KMS-11 (cell line): ENCODE measurements around the gene KIF12.

Experiments used
- H2AFZ ChIP-seq: fragments of 200-600 bp; sonication (generic); 2 replicates; pipeline ENCODE4 v1.6.1; 2016; ENCODE audit warnings: antibody characterized with exemption, mixed run types, low read depth
- H3K27ac ChIP-seq: fragments of 200-600 bp; sonication (generic); 2 replicates; pipeline ENCODE4 v1.6.1; 2016; ENCODE audit warnings: mild to moderate bottlenecking, mixed run types
- H3K27me3 ChIP-seq: fragments of 200-600 bp; sonication (generic); 2 replicates; pipeline ENCODE4 v1.6.1; 2017; ENCODE audit warnings: mild to moderate bottlenecking, low read depth, mixed run types, moderate library complexity; ENCODE audit not compliant: insufficient read depth
- H3K36me3 ChIP-seq: fragments of 200-600 bp; sonication (generic); 2 replicates; pipeline ENCODE4 v1.6.1; 2017; ENCODE audit warnings: mild to moderate bottlenecking, mixed run types; ENCODE audit not compliant: insufficient read depth
- H3K4me1 ChIP-seq: fragments of 200-600 bp; sonication (generic); 2 replicates; pipeline ENCODE4 v1.6.1; 2016; ENCODE audit warnings: mild to moderate bottlenecking, low read depth, mixed run types; ENCODE audit not compliant: poor library complexity, severe bottlenecking
- H3K4me2 ChIP-seq: fragments of 200-600 bp; sonication (generic); 2 replicates; pipeline ENCODE4 v1.7.0; 2016; ENCODE audit warnings: mild to moderate bottlenecking, mixed run types
- H3K4me3 ChIP-seq: fragments of 200-600 bp; sonication (generic); IDR thresholded peaks from 2 replicates; pipeline ENCODE4 v1.6.1; 2017; ENCODE audit warnings: low read depth, low read length, mixed read lengths; ENCODE audit not compliant: insufficient read depth
- H3K79me2 ChIP-seq: fragments of 200-600 bp; sonication (generic); 2 replicates; pipeline ENCODE4 v1.6.1; 2016; ENCODE audit warnings: low read depth, mixed run types; ENCODE audit not compliant: insufficient read depth
- H3K9ac ChIP-seq: fragments of 200-600 bp; sonication (generic); 2 replicates; pipeline ENCODE4 v1.6.1; 2016; ENCODE audit warnings: mild to moderate bottlenecking, mixed run types
- H4K20me1 ChIP-seq: fragments of 200-600 bp; sonication (generic); 2 replicates; pipeline ENCODE4 v1.6.1; 2016; ENCODE audit warnings: mild to moderate bottlenecking, mixed run types; ENCODE audit not compliant: insufficient read depth
- TF ChIP-seq, protein P1 (sequence below): fragments of 200-600 bp; sonication (generic); conservative IDR thresholded peaks from 2 replicates; pipeline ENCODE4 v1.6.1; 2017; ENCODE audit warnings: low read depth, mild to moderate bottlenecking, antibody characterized with exemption, low read length, moderate library complexity, mixed read lengths

The KIF12 gene

DNA sequence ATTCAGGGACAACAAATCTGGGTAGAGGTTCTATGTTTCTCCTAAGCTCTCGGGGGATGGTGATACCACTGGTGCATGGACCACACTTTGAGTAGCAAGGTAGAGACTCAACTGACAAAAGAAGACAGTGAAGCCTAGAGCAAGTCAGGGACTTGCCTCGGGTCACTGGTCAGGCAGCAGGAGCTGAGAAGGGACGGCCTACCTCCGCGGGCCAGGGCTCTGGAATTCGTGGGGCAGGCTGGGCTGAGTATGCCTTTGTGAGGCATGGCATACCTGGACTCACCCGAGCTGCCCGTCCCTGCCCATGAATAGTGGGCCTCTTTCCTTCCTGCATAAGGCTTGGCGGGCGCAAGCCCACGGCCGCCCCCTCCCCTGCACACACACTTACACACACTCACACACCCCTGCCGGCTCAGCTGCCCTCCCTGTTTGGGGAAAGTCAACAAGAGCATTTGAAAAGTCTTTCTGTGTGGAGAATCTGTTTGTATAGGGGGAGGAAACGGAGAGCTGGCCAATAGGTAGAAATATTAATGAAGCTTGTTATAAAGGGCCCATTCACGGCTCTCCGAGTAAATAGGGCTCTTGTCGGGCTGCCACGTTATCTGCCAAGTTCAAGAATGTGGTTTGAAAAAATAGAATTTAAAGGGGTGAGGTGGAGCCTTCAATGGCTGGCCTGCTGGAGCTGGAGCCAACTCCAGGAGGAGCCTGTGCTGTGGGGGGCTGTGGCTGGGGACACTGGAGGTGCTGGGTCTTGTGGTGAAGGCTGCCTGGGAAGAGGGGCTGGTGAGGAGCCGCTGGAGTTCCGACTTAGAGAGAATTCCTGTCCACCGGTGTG lies 19.1 kb upstream of the KIF12 start:
- no peak overlapping the region for H3K27ac ChIP-seq
- H3K4me1 ChIP-seq = no peaks in the 10 kb centered on the region
- H3K27me3 ChIP-seq = no peaks in the 10 kb centered on the region
- H3K36me3 ChIP-seq = no peaks in the 10 kb centered on the region
- no peaks in the 10 kb centered on the region for H3K79me2 ChIP-seq
- no peak overlapping the region for H2AFZ ChIP-seq
- no peaks in the 10 kb centered on the region for H4K20me1 ChIP-seq
- H3K9ac ChIP-seq = no peak overlapping the region
- H3K4me2 ChIP-seq = no peak overlapping the region
- TF ChIP-seq, protein P1, sequence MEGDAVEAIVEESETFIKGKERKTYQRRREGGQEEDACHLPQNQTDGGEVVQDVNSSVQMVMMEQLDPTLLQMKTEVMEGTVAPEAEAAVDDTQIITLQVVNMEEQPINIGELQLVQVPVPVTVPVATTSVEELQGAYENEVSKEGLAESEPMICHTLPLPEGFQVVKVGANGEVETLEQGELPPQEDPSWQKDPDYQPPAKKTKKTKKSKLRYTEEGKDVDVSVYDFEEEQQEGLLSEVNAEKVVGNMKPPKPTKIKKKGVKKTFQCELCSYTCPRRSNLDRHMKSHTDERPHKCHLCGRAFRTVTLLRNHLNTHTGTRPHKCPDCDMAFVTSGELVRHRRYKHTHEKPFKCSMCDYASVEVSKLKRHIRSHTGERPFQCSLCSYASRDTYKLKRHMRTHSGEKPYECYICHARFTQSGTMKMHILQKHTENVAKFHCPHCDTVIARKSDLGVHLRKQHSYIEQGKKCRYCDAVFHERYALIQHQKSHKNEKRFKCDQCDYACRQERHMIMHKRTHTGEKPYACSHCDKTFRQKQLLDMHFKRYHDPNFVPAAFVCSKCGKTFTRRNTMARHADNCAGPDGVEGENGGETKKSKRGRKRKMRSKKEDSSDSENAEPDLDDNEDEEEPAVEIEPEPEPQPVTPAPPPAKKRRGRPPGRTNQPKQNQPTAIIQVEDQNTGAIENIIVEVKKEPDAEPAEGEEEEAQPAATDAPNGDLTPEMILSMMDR = no peak
- H3K4me3 ChIP-seq = no peak overlapping the region

DNA sequence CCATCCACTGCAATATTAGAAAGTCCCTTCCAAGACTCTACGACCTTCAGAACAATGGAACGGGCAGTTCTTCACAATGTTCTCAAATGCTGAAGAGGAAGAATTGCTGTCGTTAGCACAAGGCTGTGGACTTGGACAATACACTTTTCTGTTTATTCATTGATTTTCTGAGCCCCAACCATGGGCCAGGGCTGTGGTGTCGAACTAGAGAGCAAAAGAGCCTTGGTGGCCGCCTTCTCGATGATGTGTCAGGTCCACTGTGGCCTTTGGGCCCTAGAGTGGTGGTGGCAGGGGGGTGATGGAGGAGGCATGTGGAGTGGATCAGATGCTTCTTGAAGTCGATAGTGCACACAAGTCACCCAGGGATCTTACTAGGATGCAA lies 18.5 kb upstream of the KIF12 start:
- no peak overlapping the region for H3K27ac ChIP-seq
- H3K27me3 ChIP-seq = no peaks in the 10 kb centered on the region
- H3K9ac ChIP-seq = no peak overlapping the region
- no peak overlapping the region for H3K4me2 ChIP-seq
- H3K79me2 ChIP-seq = no peaks in the 10 kb centered on the region
- no peak overlapping the region for H2AFZ ChIP-seq
- H3K4me3 ChIP-seq = no peak overlapping the region
- TF ChIP-seq, protein P1 = no peak
- H4K20me1 ChIP-seq = no peaks in the 10 kb centered on the region
- no peaks in the 10 kb centered on the region for H3K36me3 ChIP-seq
- H3K4me1 ChIP-seq = no peaks in the 10 kb centered on the region

DNA sequence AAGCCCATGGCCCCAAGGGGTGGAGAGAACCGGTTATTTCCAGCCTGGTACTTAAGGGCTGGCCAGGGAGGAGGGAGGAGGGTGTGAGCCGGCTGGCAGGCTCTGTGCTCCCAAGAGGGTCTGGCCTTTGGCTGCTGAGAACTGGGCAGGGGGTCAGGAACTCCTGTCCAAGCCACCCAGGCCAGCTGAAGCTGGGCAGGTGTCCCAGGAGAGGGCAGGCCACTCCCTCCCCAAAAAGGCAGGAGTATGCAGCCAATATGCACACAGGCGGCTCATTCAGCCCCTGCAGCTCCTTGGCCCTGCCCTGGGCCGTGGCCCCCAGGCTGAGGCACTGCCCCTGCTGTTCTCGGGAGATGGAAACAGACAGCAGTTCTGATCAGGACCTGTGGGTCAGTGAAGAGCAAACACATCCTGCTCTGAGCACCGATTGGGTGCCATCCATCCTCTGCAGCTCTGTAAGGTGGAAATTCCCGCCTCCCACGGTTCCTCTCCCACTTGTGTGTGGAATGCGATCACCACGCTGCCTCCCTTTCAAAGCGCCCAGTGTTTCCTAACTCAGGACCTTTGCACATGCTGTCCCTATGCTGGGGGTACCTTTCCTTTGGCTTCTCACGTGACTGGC lies 17.1 kb upstream of the KIF12 start:
- Histone ChIP-seq H3K4me3 (no peak overlapping the region), H3K79me2 (no peaks in the 10 kb centered on the region), H4K20me1 (no peaks in the 10 kb centered on the region), H2AFZ (no peak overlapping the region), H3K4me2 (no peak overlapping the region), H3K4me1 (no peaks in the 10 kb centered on the region), H3K27me3 (no peaks in the 10 kb centered on the region), H3K9ac (no peak overlapping the region), H3K27ac (no peak overlapping the region), H3K36me3 (no peaks in the 10 kb centered on the region)
- TF ChIP-seq, protein P1 = no peak

DNA sequence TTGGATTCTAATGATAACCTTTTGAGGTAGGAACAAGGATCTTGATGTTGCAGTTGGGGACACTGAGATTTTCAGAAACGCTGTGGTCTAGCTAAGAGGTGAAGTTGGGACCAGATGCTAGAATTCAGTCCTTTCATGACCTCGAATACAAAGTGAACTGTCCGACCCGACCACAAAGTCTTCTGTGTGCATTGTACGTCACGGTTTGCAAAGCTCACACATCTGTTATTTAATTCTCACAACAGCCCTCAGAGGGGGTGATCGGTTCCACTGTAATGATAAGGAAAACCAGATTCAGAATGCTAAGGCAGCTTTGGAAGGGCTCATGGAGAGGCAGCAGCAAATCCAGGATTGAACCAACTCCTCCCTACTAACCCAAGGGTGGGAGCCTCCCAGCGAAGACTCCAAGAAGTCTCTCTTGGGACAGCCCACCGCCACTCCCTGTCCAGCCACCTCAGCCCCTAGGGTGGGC lies 16.6 kb upstream of the KIF12 start:
- H4K20me1 ChIP-seq = no peaks in the 10 kb centered on the region
- no peak overlapping the region for H3K27ac ChIP-seq
- no peaks in the 10 kb centered on the region for H3K36me3 ChIP-seq
- H3K4me2 ChIP-seq = no peak overlapping the region
- no peaks in the 10 kb centered on the region for H3K4me1 ChIP-seq
- no peak overlapping the region for H3K4me3 ChIP-seq
- no peak overlapping the region for H3K9ac ChIP-seq
- H3K79me2 ChIP-seq = no peaks in the 10 kb centered on the region
- TF ChIP-seq, protein P1 = no peak
- H2AFZ ChIP-seq = no peak overlapping the region
- no peaks in the 10 kb centered on the region for H3K27me3 ChIP-seq
